ENCODE data around the gene NCKIPSD.

The NCKIPSD gene

GRCh38 chr3:48678566-48679380 lies 6.9 kb downstream of the NCKIPSD start:
- DNase-seq (ENCODE audit: low spot score), result no peak

DNA sequence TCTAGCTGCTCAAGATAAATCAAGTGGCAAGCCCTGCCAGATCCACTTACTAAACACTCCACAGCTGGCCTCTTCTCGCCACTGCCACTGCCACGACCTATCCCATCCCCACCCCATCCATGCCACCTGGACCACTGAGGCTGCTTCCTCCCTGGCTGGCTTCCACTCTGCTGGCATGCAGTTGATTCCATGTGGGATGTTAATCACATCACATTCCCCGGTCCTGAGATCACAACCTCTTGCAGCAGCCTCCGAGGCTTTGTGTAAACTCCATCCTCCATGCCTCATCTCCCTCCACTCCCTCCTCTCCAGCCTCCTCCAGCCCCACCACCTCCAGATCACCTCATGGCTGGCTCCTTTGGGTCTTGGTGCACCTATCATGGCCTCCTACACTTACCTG lies 7.7 kb downstream of the NCKIPSD start:
- no peak for DNase-seq (ENCODE audit: low spot score)

DNA sequence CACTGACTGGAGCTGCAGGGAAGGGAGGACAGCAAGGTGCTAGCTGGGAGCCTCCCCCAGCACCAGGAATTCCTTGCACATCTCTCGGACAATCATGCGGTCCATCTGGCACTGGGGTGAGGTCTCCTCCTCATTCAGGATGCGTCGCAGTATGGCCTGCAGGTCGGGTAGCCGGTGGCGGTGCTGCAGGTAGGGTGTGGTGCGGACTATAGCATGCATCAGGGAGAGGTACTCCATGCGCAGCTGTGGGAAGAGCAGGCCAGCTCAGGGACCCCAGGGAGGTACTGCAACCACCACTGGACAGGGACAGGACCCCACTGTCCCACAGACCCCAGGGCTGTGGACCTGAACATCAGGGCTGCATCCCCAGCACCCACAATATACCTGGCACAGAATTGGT lies 11.2 kb downstream of the NCKIPSD start:
- DNase-seq (ENCODE audit: low spot score), result no peak

DNA sequence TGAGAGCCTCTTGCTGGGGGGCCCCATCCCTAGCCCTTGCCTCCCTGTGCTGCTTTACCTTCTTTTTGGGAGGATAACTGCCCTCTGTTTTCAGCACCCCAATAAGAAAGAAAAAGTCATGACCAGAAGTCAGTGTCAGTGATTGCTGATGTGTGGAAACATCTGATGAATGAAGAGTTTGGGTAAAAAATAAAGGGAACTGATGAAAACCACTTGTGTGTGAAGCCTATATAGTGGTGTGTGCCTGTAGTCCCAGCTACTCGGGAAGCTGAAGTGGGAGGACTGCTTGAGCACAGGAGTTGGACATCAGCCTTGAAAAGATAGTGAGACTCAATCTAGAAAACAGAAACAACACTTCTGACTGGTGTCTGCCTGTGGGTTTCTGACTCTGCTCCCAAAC lies 13.2 kb downstream of the NCKIPSD start:
- no peak for DNase-seq (ENCODE audit: low spot score)

GRCh38 chr3:48664929-48665328 lies 20.8 kb downstream of the NCKIPSD start:
- no peak for DNase-seq (ENCODE audit: low spot score)

GRCh38 chr3:48664313-48664644 lies 21.4 kb downstream of the NCKIPSD start:
- DNase-seq (ENCODE audit: low spot score), result no peak

DNA sequence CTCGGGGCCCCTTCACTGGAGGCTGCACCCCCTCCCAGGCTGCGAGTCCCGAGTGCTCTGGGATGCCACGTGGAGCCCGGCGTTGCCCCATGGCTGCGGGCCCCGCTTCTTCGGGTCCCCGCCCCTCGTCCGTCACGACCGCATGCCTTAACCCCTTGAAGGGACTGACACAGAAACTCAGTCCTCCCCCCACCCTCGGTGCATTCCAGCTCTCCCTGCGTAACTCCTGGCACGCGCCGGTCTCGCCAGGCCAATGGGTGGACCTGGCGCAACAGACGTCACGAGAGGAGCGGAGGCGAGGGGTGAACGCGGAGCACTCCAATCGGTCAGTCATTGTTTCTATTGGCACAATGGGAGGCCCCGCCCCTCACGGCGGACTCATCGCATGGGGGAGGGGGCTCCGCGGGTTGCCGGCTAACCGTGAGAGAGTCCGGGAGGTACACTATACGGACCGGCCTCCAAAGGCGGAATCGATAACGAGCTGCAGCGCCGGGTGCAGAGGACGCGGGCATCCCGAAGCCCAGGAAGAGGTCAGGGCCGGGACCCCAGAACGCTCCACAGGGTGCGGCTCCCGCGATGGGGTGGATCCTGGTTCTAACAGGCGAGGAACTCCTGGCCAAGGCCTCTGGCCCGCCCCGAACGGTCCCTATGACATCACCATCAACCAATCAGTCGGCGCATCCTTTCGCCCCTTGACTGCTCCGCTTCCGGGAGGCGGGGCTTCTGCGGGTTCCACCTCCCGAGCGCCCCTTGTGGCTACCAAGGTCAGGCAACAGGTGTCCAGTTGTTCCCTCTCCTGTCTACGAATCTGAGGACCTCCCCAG lies 22.0 kb downstream of the NCKIPSD start:
- DNase-seq (ENCODE audit: low spot score), result peak; percentile 86

GRCh38 chr3:48662753-48663488 lies 22.8 kb downstream of the NCKIPSD start, which contains the start of gene CELSR3:
TSS of gene CELSR3 (minus strand) at chr3:48662886. CDS start at chr3:48662634, 252 bp downstream.
- no peak for DNase-seq (ENCODE audit: low spot score)

DNA sequence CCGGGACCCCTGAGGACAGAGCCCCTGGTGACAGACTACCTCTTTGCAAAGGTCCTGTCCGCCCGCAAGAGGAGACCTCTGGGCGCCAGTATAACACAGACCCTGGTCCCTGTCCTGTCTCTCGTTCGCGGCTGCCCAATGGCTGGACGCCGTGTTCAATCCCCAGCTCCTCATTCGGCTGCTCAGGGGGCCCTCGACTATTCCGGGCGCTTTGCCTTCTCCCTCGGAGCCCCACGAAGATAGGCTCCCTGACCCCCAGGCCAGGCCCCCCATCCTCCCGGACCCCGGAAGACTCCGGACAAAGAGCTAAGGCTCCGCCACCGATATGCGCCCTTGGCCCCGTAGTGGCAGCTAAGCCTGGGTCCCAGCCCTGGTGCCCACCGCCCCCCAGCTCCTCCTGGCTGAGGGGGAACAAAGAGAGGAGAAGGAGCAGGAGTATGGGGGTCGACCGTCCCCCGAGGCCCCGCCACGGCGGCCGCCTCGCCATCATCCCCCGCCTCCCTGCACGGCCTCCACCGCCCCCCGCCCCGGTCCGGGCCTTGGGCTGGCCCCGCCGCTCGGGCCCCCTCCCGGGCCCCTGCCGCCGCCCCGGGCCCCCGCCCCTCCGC lies 23.5 kb downstream of the NCKIPSD start:
- DNase-seq (ENCODE audit: low spot score), result no peak

DNA sequence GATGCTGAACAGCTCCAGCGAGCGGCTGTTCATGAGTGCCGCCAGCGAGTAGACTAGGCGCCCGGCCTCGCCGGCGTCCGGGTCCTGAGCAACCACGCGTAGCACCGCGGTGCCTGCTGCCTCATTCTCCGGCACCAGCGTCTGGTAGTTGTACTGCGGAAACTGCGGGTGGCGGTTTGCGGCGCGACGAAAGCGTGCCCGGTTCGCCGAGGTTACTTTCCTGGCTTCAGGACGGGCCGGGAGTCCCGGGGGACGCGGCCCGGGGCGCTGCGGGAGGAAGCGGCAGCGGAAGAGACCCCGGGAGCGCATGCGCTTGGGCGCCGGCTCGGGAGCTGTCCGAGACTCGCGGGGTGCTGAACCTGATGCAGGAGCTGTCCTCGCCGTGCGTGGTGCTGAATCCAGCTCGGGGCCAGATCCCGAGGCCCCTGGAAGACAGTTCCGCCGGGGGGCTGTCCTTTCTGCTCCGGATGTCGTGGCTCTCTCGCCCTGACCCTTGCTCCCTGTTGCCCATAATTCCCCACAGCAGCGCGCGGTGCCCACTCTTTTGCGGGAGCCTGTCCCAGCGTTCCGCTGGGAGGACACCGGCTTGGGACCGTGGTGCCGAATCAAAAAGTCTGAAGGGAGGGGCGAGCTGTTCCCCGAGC lies 24.1 kb downstream of the NCKIPSD start:
- no peak for DNase-seq (ENCODE audit: low spot score)

- no peak for DNase-seq (ENCODE audit: low spot score)
Measured at GRCh38 chr3:48660800-48661400, 24.8 kb downstream of the NCKIPSD start.

DNA sequence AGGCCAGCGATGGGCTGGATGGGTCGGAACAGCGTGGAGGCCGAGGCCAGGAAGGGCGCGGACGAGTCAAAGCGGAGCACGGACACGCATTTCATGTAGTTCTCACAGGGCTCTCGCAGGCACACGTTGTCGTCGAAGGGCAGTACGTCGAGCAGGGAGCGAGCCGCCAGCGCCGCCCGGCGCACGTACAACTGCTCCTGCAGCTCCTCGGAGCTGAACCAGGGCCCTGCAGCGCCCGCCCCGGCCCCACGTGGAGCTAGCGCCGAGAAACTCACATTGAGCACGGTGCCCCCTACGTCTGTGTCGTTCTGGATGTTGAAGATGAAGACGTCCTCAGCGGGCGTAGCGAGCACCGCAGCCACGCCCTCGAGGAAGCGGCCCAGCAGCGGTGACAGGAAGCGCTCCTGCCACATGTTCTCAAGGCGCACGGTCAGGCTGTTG lies 28.9 kb downstream of the NCKIPSD start:
- DNase-seq (ENCODE audit: low spot score), result no peak

DNA sequence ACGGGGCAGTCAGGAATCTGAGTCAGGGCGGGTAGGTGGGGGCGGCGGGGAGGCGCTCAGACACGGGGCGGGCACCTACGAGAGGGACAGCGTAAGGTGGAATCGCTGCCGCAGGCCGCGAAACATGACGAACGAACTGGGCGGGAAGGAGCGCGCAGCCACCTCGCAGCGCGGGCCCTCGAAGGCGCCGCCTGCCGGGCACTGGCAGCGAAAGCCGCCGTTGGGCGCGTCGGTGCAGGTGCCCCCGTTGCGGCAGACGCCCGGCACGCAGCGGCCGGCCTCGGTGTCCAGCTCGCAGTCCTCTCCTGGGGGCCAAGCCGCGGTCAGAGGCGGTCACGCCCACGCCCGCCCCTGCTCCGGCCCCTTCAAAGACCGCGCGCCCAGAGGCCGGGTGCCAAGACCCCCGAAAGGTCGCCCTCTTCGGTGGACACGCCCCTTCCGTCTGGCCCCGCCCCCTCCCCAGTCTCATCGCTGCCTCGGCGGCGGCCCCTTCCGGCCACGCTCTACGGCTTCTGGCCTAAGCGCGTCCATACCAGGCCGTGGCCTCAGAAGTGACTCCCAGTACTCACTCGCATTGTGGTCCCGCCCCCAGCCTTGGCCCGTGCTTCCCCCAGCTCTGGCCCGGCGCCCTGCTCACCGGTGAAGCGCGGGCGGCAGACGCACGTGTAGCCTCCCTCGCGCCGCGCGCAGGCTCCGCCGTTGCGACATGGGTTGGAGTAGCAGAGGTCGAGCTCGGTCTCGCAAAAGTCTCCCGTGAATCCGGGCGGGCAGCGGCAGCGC lies 29.5 kb downstream of the NCKIPSD start:
- no peak for DNase-seq (ENCODE audit: low spot score)

GRCh38 chr3:48655606-48656005 lies 30.1 kb downstream of the NCKIPSD start:
- DNase-seq (ENCODE audit: low spot score), result no peak

- no peak for DNase-seq (ENCODE audit: low spot score)
Measured at GRCh38 chr3:48655063-48655462, 30.7 kb downstream of the NCKIPSD start.

DNA sequence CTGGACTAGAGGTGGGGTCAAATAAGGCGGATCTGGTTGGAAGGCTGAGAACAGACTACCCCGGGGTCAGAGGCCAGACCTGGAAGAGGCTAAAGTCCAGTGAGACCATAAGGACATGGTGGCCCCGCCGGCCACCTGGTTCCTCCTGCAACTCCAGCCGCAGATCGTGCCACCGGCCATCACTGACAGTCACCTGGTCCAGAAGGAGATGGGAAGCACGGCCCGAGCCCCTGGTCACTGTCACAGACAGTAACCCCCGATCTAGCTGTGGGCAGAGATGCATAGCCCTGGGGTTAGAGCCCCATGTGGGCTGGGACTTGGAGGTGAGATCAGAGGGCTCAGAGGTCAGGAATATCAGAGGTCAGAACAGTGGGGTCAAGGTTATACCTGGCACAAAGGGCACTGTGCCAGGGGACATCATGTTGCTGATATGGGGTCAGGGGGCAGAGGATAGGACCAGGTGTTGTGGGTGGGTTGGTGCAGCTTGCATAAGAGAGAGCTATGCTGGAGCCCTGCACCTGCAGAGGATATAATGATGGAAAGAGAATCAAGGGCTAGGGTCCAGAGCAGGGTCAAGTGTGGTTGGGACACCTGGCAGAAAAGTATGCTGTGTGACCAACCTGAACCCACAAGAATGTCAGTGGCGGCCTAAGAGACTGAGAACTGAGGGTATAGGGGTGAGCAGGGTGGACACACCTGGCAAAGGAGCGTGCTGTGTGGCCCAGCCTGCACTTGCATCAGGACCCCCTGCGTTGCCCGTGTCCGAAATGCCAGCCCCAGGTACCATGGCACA lies 32.6 kb downstream of the NCKIPSD start:
- DNase-seq (ENCODE audit: low spot score), result no peak

DNA sequence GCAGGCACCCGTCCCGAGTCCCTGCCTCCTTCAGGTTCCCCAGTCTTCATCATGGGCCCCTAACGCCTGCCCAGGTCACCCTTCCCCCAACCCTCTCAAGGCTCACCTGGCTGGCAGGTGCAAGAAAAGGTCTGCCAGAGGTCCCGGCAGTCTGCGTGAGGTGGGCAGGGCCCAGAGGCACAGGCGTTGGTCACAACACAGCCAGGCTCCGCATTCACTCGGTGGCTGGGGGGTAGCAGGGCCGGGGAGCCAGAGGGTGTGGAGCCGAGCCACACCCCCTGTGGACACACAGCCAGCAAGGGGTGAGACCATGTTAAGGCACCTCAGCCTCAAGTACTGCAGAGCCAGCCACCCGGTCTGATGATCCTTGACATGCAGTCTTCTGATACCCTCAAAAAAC lies 33.9 kb downstream of the NCKIPSD start:
- no peak for DNase-seq (ENCODE audit: low spot score)

DNA sequence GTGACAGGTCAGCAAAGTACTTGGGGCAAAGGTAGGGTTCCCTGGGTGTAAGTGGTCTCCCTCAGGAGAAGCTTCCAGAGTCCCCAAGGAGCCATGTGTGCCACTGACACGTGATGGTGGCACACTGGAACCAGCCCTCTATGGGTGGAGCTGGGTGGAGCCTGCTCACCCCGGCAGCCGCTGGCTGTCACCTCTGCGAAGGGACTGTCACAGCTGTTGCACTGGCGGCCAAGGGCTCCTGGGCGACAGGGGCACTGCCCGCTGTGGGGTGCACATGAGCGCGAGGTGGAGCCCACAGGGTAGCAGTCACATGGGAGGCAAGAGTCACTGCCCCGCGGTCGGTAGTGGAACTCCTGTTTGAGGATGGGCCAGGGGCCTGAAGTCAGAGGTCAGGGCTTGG lies 35.0 kb downstream of the NCKIPSD start:
- DNase-seq (ENCODE audit: low spot score), result no peak

GRCh38 chr3:48648188-48648850 lies 37.4 kb downstream of the NCKIPSD start:
- DNase-seq (ENCODE audit: low spot score), result no peak
